PC-3 (cell line): Measurements from ENCODE around the gene B3GAT1. TPM values are rescaled to one million over a fixed set of nuclear protein-coding genes. Genes with fewer than 3 reads are reported as not detected.

Source experiments
- ATAC-seq: fragments of 200-7000 bp; cut with Tn5 transposase; 2 replicates; pipeline ENCODE4 v1.9.1; 2020; ENCODE audit warnings: mild to moderate bottlenecking, moderate library complexity
- BruUV-seq: library from RNA; stranded (reverse); fragments of 400-500 nt; replicated peaks from 2 replicates; lab custom pipeline; 2021; lab: Mats Ljungman, UMichigan
- CTCF ChIA-PET: fragments of 300-600 bp; sonication (Branson Sonifier 250); formaldehyde crosslinking; loops from one replicate; lab custom pipeline; 2022; ENCODE audit warnings: antibody characterized with exemption; lab: Charles Lee
- POLR2A ChIA-PET: fragments of 300-600 bp; sonication (Branson Sonifier 250); formaldehyde crosslinking; loops from one replicate; lab custom pipeline; 2022; ENCODE audit warnings: antibody characterized with exemption; ENCODE audit not compliant: unreplicated experiment; lab: Charles Lee
- DNase-seq: peaks from one replicate; pipeline ENCODE4 v3.0.0-alpha.2; 2015
- H2AFZ ChIP-seq: fragments of 300-600 bp; sonication (generic); 2 replicates; pipeline ENCODE4 v1.6.0; 2016; ENCODE audit warnings: antibody characterized with exemption, low read length
- H3F3A ChIP-seq: fragments of 300-600 bp; sonication (generic); one replicate; pipeline ENCODE4 v1.6.0; 2017; ENCODE audit warnings: antibody characterized with exemption, low read length, control low read depth, mild to moderate bottlenecking; ENCODE audit not compliant: unreplicated experiment
- H3K27ac ChIP-seq: fragments of 300-600 bp; sonication (generic); 2 replicates; pipeline ENCODE4 v1.5.1; 2016; ENCODE audit warnings: mild to moderate bottlenecking, low read length
- H3K27me3 ChIP-seq: fragments of 300-600 bp; sonication (generic); 2 replicates; pipeline ENCODE4 v1.6.1; 2016; ENCODE audit warnings: low read length, mixed read lengths
- H3K36me3 ChIP-seq: fragments of 300-600 bp; sonication (generic); 2 replicates; pipeline ENCODE4 v1.6.1; 2016; ENCODE audit warnings: low read depth, mixed run types, low read length, mixed read lengths
- H3K4me1 ChIP-seq: fragments of 300-600 bp; sonication (generic); 2 replicates; pipeline ENCODE4 v1.5.1; 2016; ENCODE audit warnings: low read length; ENCODE audit not compliant: insufficient read depth
- H3K4me2 ChIP-seq: fragments of 300-600 bp; sonication (generic); 2 replicates; pipeline ENCODE4 v1.6.0; 2016; ENCODE audit warnings: low read length
- H3K4me3 ChIP-seq: fragments of 300-600 bp; sonication (generic); 2 replicates; pipeline ENCODE4 v1.5.1; 2016; ENCODE audit warnings: mild to moderate bottlenecking, low read length, mixed read lengths
- H3K79me2 ChIP-seq: fragments of 300-600 bp; sonication (generic); 2 replicates; pipeline ENCODE4 v1.6.1; 2017; ENCODE audit warnings: low read length, mixed read lengths
- H3K9ac ChIP-seq: fragments of 300-600 bp; sonication (generic); 2 replicates; pipeline ENCODE4 v1.6.0; 2016; ENCODE audit warnings: mild to moderate bottlenecking, low read length
- H3K9me2 ChIP-seq: fragments of 300-600 bp; sonication (generic); replicated peaks from 2 replicates; pipeline ENCODE4 v1.6.1; 2016; ENCODE audit warnings: mixed run types, low read length, mixed read lengths
- H3K9me3 ChIP-seq: fragments of 300-600 bp; sonication (generic); 2 replicates; pipeline ENCODE4 v1.6.1; 2016; ENCODE audit warnings: low read length, mixed read lengths
- H4K20me1 ChIP-seq: fragments of 300-600 bp; sonication (generic); 2 replicates; pipeline ENCODE4 v1.6.1; 2016; ENCODE audit warnings: low read length, mixed read lengths
- EZH2 ChIP-seq: fragments of 300-600 bp; sonication (generic); IDR thresholded peaks from one replicate; pipeline ENCODE4 v1.6.1; 2017; ENCODE audit warnings: antibody characterized with exemption, mild to moderate bottlenecking, low read length; ENCODE audit not compliant: unreplicated experiment
- EZH2phosphoT487 ChIP-seq: fragments of 300-600 bp; sonication (generic); IDR thresholded peaks from 2 replicates; pipeline ENCODE4 v1.6.1; 2018; ENCODE audit warnings: mild to moderate bottlenecking, antibody characterized with exemption, low read length, borderline replicate concordance
- intact Hi-C: fragments of 100-400 bp; cut with micrococcal nuclease; formaldehyde crosslinking; loops from 2 replicates; pipeline ENCODE4 v1.9.0; 2023
- total RNA-seq: library from RNA; depleted of rRNA; stranded (reverse); fragments of >200 nt; gene quantifications from 2 replicates; pipeline ENCODE4 v1.2.3, GENCODE V29; 2014; rRNA removed
- TF ChIP-seq, protein P1 (sequence below): fragments of 300-600 bp; sonication (generic); conservative IDR thresholded peaks from 2 replicates; pipeline ENCODE4 v1.5.1; 2017; ENCODE audit warnings: antibody characterized with exemption, low read depth, mild to moderate bottlenecking, low read length

Gene B3GAT1
- total RNA-seq, 1 experiment from 2014 or later, result not detected

DNA sequence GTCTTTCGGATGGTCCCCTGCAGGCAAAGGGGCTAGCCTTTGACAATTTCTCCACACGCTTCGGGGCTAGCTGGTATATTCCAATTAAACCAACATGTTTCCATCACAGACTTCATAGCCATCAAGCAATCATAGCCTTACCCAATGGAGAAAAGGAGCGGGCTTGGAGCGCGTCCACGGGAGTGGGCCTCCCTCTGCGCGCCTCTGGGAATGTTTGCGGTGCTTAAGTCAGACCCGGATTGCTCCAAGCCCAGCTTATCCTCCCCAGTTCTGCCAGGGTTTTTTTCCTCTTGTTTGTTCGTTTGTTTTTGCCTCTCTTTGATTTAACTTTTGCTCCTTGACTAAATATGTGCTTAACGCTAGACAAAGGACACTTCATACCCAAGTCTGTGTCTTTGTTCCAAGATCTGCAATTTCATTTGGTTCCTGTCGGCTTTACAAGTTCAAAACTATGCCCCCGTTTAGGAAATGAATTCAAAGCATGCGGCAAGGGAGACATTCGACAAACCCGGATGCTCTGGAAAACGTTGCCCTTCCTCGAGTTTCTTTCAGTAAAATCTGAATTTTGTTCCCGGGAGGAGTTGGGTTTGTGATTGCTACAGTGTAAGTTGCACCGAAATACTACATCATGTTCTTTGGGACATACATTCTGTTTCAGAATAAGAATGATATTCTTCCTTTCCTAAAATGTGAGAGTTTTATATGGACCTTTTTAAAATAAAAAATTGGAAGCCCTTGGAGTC lies 81.3 kb downstream of the B3GAT1 start:
- H3K9me3 ChIP-seq, result no peaks in the 10 kb centered on the region
- no peak for TF ChIP-seq EZH2
- TF ChIP-seq, protein P1, sequence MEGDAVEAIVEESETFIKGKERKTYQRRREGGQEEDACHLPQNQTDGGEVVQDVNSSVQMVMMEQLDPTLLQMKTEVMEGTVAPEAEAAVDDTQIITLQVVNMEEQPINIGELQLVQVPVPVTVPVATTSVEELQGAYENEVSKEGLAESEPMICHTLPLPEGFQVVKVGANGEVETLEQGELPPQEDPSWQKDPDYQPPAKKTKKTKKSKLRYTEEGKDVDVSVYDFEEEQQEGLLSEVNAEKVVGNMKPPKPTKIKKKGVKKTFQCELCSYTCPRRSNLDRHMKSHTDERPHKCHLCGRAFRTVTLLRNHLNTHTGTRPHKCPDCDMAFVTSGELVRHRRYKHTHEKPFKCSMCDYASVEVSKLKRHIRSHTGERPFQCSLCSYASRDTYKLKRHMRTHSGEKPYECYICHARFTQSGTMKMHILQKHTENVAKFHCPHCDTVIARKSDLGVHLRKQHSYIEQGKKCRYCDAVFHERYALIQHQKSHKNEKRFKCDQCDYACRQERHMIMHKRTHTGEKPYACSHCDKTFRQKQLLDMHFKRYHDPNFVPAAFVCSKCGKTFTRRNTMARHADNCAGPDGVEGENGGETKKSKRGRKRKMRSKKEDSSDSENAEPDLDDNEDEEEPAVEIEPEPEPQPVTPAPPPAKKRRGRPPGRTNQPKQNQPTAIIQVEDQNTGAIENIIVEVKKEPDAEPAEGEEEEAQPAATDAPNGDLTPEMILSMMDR, result no peak
- TF ChIP-seq EZH2phosphoT487, result no peak
- no peaks in the 10 kb centered on the region for H4K20me1 ChIP-seq
- no peaks in the 10 kb centered on the region for H3K36me3 ChIP-seq
- ChIA-PET POLR2A (no interaction called here), CTCF (no interaction called here)
- DNase-seq, result no peak
- peaks cover 47% of the 10 kb centered on the region for H3K27me3 ChIP-seq
- ATAC-seq, result no peak
- no peak overlapping the region for H2AFZ ChIP-seq
- no peaks in the 10 kb centered on the region for H3K4me1 ChIP-seq
- H3K27ac ChIP-seq, result no peak overlapping the region
- H3K79me2 ChIP-seq, result no peaks in the 10 kb centered on the region
- no peaks in the 10 kb centered on the region for H3F3A ChIP-seq
- H3K9me2 ChIP-seq, result no peaks in the 10 kb centered on the region
- peak overlapping the region; percentile 32; the same call in 1 of the 2 replicates for H3K4me2 ChIP-seq
- intact Hi-C loops, result no loop called here
- H3K9ac ChIP-seq, result no peak overlapping the region
- no TSS peak for BruUV-seq
- no peak overlapping the region for H3K4me3 ChIP-seq

Other genes with a start within 250 kb of the B3GAT1 start
- 74.5 and 85.0 TPM in 2 replicates for gene NCAPD3, start 188.3 kb downstream of the B3GAT1 start, total RNA-seq
- 49.2 and 53.9 TPM in 2 replicates for gene VPS26B, start 187.6 kb downstream of the B3GAT1 start, total RNA-seq
- 56.2 and 56.6 TPM in 2 replicates for gene THYN1, start 158.9 kb downstream of the B3GAT1 start, total RNA-seq
- 17.6 and 22.6 TPM in 2 replicates for gene ACAD8, start 158.7 kb downstream of the B3GAT1 start, total RNA-seq
- gene GLB1L3, start 135.9 kb downstream of the B3GAT1 start, total RNA-seq, result not detected in 2 replicates
- gene GLB1L2, start 80.3 kb downstream of the B3GAT1 start, total RNA-seq, result 0.62 and 1.1 TPM in 2 replicates